Measurements from ENCODE around the gene COQ8A.

- TF ChIP-seq POLR2A (IDR thresholded peaks at IDR 0.05; ENCODE audit: low read depth, low read length): no peak
- no peak for TF ChIP-seq POLR2AphosphoS5 (IDR thresholded peaks at IDR 0.05; ENCODE audit: low read depth, low read length)
These were observed 643 bp downstream of the COQ8A start for GRCh38 chr1:226940806-226941067.
